ENCODE measurements around the gene KCND3.
"Not testable (repeated sequence)": the region's sequence is repeated elsewhere in the genome, so short reads cannot be mapped to it uniquely, and the experiment has no call there.

Gene KCND3

GRCh38 chr1:111801071-111801850 is 188.2 kb downstream of the KCND3 start:
- no peak for DNase-seq

- not testable (repeated sequence) for DNase-seq
Measured at GRCh38 chr1:111799722-111800121, 189.7 kb downstream of the KCND3 start.

- DNase-seq: no peak
Measured at GRCh38 chr1:111798580-111798979, 190.9 kb downstream of the KCND3 start.

GRCh38 chr1:111795401-111795800 is 194.1 kb downstream of the KCND3 start:
- no peak for DNase-seq

- DNase-seq: no peak
Measured at GRCh38 chr1:111793923-111794322, 195.5 kb downstream of the KCND3 start.

GRCh38 chr1:111792249-111792648 is 197.2 kb downstream of the KCND3 start:
- no peak for DNase-seq

GRCh38 chr1:111791776-111792175 is 197.7 kb downstream of the KCND3 start:
- no peak for DNase-seq

- no peak for DNase-seq
Measured at GRCh38 chr1:111789666-111790316, 199.7 kb downstream of the KCND3 start.

- DNase-seq: no peak
Measured at GRCh38 chr1:111789142-111789541, 200.3 kb downstream of the KCND3 start.

GRCh38 chr1:111786669-111787207 is 202.7 kb downstream of the KCND3 start:
- DNase-seq: no peak

- DNase-seq: no peak
Measured at GRCh38 chr1:111784273-111784901, 205.1 kb downstream of the KCND3 start.

GRCh38 chr1:111779546-111779945 is 209.9 kb downstream of the KCND3 start:
- no peak for DNase-seq

GRCh38 chr1:111778541-111779051 is 210.9 kb downstream of the KCND3 start:
- DNase-seq: no peak

- no peak for DNase-seq
Measured at GRCh38 chr1:111778066-111778465, 211.4 kb downstream of the KCND3 start.

GRCh38 chr1:111777301-111777700 is 212.2 kb downstream of the KCND3 start:
- no peak for DNase-seq

- no peak for DNase-seq
Measured at GRCh38 chr1:111776861-111777260, 212.6 kb downstream of the KCND3 start.

GRCh38 chr1:111776391-111776790 is 213.1 kb downstream of the KCND3 start:
- DNase-seq: no peak

- DNase-seq: no peak
Measured at GRCh38 chr1:111775966-111776365, 213.5 kb downstream of the KCND3 start.

- no peak for DNase-seq
Measured at GRCh38 chr1:111770916-111771315, 218.6 kb downstream of the KCND3 start.

GRCh38 chr1:111769517-111770146 is 219.8 kb downstream of the KCND3 start:
- no peak for DNase-seq

GRCh38 chr1:111768625-111769024 is 220.8 kb downstream of the KCND3 start:
- no peak for DNase-seq

- DNase-seq: no peak
Measured at GRCh38 chr1:111768023-111768422, 221.4 kb downstream of the KCND3 start.

GRCh38 chr1:111762332-111762731 is 227.1 kb downstream of the KCND3 start:
- no peak for DNase-seq
